HG03520 (cell line): ENCODE results near the gene C12orf57.

ENCODE experiments used
- ATAC-seq: cut with Tn5 transposase; IDR thresholded peaks from one replicate; pipeline ENCODE4 v1.9.1; 2021; ENCODE audit warnings: mild to moderate bottlenecking, moderate library complexity; ENCODE audit not compliant: unreplicated experiment

The C12orf57 gene

GRCh38 chr12:6963016-6963731, 19.4 kb downstream of the C12orf57 start:
- ATAC-seq, result no peak

GRCh38 chr12:6963791-6964413, 20.1 kb downstream of the C12orf57 start:
- no peak for ATAC-seq

GRCh38 chr12:6964605-6965025, 20.8 kb downstream of the C12orf57 start:
- ATAC-seq, result no peak

GRCh38 chr12:6965026-6965661, 21.3 kb downstream of the C12orf57 start:
- ATAC-seq, result peak; percentile 27

- ATAC-seq, result no peak
These were observed 21.9 kb downstream of the C12orf57 start for GRCh38 chr12:6965714-6966113.

- ATAC-seq, result no peak
These were observed 22.5 kb downstream of the C12orf57 start for GRCh38 chr12:6966351-6966750.

GRCh38 chr12:6967651-6968100, 23.9 kb downstream of the C12orf57 start:
- no peak for ATAC-seq

GRCh38 chr12:6968426-6968825, 24.6 kb downstream of the C12orf57 start:
- no peak for ATAC-seq

GRCh38 chr12:6970096-6970527, 26.3 kb downstream of the C12orf57 start:
- ATAC-seq, result peak; percentile 23

- no peak for ATAC-seq
These were observed 30.4 kb downstream of the C12orf57 start for GRCh38 chr12:6974180-6974579.

- ATAC-seq, result no peak
These were observed 31.6 kb downstream of the C12orf57 start for GRCh38 chr12:6975297-6976032.

- no peak for ATAC-seq
These were observed 33.8 kb downstream of the C12orf57 start for GRCh38 chr12:6977653-6978052.

- no peak for ATAC-seq
These were observed 34.4 kb downstream of the C12orf57 start for GRCh38 chr12:6978188-6978587.

- ATAC-seq, result no peak
These were observed 34.8 kb downstream of the C12orf57 start for GRCh38 chr12:6978611-6979011.

GRCh38 chr12:6979021-6979420, 35.2 kb downstream of the C12orf57 start:
- no peak for ATAC-seq

- no peak for ATAC-seq
These were observed 35.6 kb downstream of the C12orf57 start for GRCh38 chr12:6979453-6979852.

GRCh38 chr12:6980075-6980474, 36.3 kb downstream of the C12orf57 start:
- ATAC-seq, result no peak

GRCh38 chr12:6980740-6981139, 36.9 kb downstream of the C12orf57 start:
- no peak for ATAC-seq

GRCh38 chr12:6981152-6982052, 37.6 kb downstream of the C12orf57 start:
- no peak for ATAC-seq

- no peak for ATAC-seq
These were observed 38.7 kb downstream of the C12orf57 start for GRCh38 chr12:6982532-6982931.
